ENCODE data around the gene UBE2Q1.
A peak's percentile ranks its signal among the peaks of the same experiment; 100 is the strongest.

UBE2Q1 gene

GRCh38 chr1:154578058-154578418 lies 19.6 kb upstream of the UBE2Q1 start:
- DNase-seq (ENCODE audit: low read depth, low spot score), result no peak

DNA sequence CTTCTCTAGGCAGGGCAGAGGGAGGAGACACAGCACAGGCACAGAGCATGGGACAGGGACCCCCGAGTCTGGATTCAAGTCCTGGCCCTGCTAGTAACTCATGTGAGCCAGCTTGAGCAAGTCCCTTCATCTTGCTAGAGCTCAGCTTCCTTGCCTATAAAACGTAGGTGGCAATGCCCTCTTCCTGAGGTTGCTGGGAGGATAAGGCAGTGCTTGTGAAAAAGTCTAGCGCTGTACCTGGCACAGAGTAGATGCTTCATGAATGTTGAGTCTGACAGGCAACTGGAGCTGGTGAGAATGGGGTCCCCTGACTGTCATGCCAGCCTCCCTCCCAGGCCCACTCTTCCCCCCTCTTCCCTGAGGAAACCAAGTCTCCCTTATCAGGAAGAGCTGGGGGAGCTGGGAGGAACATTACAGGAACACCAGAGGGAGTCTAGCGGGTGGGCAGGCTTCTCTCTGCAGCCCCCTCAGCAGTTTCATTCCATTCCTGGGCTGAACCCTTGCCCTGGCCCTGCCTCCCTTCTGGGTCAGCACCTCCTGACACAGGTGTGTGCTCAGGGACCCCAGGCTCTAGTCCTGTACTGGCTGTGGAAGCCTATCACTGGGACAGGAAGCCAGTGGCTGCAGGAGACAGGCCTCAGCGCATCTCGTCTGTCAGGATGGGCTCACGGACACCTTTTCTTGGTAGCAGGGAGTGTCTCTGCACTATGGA lies 19.0 kb upstream of the UBE2Q1 start:
- no peak for DNase-seq (ENCODE audit: low read depth, low spot score)
- H3K27ac ChIP-seq, result no peak overlapping the region

More at GRCh38 chr1:154578058-154578418, 19.6 kb upstream of the UBE2Q1 start:
- H3K27ac ChIP-seq, result no peak overlapping the region

- DNase-seq (ENCODE audit: low read depth, low spot score), result no peak
Observed at GRCh38 chr1:154575951-154576566, 17.6 kb upstream of the UBE2Q1 start.

DNA sequence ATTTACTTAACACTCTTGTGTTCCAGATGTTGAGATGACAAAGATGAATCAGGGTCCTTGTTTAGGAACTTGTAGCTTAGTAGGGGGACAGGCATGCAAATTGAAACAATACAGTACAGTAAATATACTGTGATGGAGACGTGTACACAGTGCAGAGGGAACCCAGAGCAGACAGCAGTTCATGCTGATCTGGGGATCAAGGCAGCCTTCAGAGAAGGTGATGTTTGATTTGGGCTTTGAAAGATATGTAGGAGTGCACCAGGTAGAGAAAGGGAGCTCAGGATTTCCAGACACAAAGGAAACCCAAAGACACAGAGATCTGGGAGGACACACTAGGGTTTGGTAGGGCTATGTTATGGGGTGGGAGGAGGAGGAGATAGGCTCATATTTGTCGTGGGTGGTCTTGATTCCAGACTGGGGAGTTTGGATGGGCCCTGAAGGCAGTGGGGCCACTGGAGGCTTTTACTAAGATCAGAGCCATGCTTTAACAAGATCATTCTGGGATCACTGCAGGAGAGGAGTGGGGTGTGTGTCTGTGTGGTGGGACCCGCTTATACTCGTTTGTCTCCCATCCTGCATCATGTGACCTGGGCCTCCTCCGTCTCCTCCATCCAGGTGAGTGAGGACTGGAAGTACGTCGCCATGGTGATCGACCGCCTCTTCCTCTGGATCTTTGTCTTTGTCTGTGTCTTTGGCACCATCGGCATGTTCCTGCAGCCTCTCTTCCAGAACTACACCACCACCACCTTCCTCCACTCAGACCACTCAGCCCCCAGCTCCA lies 16.9 kb upstream of the UBE2Q1 start:
- no peak for DNase-seq (ENCODE audit: low read depth, low spot score)
- H3K27ac ChIP-seq, result no peak overlapping the region

More at GRCh38 chr1:154575951-154576566, 17.6 kb upstream of the UBE2Q1 start:
- H3K27ac ChIP-seq, result no peak overlapping the region

GRCh38 chr1:154574716-154575115 lies 16.3 kb upstream of the UBE2Q1 start:
- no peak for DNase-seq (ENCODE audit: low read depth, low spot score)

DNA sequence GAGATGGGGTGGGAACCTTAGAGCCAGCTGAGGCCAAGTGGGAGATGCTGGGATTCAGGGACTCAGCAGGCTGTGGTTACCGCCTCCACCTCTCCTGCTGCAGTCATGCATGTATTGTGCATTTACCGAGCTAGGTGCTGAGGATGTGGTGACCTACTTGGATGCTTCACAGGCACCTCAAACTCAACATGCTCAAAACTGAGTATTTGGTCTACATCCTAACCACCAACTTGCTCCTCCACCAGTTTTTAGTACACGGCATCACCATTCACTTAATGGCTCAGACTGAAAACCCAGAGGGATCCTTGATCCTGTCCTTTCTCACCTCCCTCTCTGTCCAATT lies 14.7 kb upstream of the UBE2Q1 start:
- DNase-seq (ENCODE audit: low read depth, low spot score), result no peak
- H3K27ac ChIP-seq, result no peak overlapping the region

More at GRCh38 chr1:154574716-154575115, 16.3 kb upstream of the UBE2Q1 start:
- H3K27ac ChIP-seq, result no peak overlapping the region

DNA sequence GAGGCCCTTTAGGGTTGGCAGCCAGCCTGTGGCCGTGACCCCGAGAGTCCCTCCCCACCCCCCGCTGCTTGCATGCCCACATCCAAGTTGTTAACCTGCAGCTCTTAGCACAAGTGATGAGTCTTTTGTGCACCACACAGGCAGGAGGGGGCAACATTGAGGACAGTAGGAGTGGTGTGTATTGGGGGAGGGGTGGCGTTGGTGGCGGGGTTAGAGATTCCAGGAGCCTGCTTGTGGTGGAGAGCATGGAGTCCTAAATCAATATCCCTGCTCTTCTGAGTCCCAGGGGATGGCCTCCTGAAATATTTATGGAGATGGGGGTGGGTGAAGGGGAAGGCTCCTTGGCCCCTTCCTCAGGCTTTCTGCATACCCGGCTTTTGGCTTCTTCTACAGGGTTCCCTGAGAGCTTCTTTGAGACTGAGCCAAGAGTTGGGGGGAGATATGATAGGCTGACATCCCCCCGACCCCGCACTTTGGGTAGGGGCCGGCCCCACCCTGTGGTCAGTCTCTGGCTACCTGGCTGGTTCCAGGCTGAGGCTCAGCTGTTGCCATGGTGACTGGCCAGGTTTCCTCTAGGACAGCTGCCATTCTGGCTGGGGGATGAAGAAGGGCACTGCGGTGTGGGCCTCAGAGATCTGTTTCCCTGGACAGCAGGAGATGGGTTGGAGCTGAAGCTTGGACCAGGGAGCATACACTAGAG lies 14.2 kb upstream of the UBE2Q1 start:
- H3K27ac ChIP-seq, result no peak overlapping the region
- no peak for DNase-seq (ENCODE audit: low read depth, low spot score)

DNA sequence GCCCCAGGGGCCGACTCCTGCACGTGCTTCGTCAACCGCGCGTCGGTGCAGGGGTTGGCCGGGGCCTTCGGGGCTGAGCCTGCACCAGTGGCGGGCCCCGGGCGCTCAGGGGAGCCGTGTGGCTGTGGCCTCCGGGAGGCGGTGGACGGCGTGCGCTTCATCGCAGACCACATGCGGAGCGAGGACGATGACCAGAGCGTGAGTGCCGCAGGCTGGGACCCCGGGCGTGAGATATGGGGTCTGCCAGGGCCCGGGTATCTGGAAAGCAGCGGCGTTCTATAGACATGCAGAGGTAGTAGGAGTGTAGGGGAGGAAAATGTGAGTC lies 13.5 kb upstream of the UBE2Q1 start:
- no peak overlapping the region for H3K27ac ChIP-seq
- DNase-seq (ENCODE audit: low read depth, low spot score), result no peak

GRCh38 chr1:154571244-154571963 lies 12.9 kb upstream of the UBE2Q1 start:
- no peak for DNase-seq (ENCODE audit: low read depth, low spot score)

GRCh38 chr1:154568157-154568815 lies 9.8 kb upstream of the UBE2Q1 start:
- no peak for DNase-seq (ENCODE audit: low read depth, low spot score)
- no peak overlapping the region for H3K27ac ChIP-seq

More at GRCh38 chr1:154571244-154571963, 12.9 kb upstream of the UBE2Q1 start:
- no peak overlapping the region for H3K27ac ChIP-seq

- no peak within 1 kb of the TSS for H3K27ac ChIP-seq
- DNase-seq (ENCODE audit: low read depth, low spot score), result no peak
Observed at GRCh38 chr1:154567386-154568156, 9.1 kb upstream of the UBE2Q1 start, which contains the start of gene CHRNB2. TSS of gene CHRNB2 (plus strand) at chr1:154567778. CDS start at chr1:154568045, 267 bp downstream.

DNA sequence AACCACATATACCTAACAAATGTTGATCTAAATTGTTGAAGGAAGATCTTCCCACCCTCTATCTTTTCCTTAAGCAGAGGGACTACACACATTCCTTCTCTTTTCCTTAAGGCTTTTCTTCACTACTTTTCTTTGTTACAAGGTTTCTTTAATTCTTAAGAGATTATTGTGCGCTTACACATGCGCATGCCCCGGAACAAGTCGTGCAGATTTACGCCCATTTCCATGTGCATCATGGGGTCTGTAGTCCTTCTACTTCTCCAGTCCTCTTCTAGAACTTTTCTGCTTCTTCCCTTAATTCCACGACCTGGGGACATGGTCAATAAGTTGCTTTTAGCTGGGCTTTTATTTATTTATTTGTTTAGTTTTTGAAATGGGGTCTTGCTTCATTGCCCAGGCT lies 7.4 kb upstream of the UBE2Q1 start:
- H3K27ac ChIP-seq, result no peak overlapping the region
- no peak for DNase-seq (ENCODE audit: low read depth, low spot score)

DNA sequence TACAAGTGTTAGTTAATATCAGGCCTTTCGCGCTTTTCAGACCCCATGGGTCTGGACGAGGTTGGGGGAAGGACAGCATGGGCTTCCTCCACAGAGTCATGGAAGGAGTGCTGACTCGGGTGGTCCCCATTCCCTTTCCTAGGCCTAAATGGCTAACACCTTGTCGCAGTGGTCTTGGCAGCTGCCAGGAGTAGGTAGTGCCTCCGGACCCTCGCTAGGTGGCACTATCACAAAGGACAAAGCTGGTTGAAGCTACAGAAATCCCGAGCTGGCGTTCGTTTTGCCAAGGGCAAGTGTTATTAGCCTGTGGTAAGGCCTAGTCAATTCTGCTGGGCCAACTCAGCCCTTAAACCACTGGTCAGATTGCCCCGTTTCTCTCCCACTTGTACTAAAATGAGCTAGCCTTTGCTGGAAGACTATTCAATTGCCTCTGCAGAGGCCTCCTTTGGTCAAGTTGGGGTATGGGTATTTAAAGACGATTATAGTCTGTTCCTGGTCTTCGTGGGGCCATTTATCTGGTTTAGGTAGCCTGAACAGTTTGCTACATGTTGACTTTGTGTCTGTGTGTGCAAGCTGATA lies 1.1 kb upstream of the UBE2Q1 start:
- peak; percentile 43 for DNase-seq (ENCODE audit: low read depth, low spot score)

GRCh38 chr1:154558720-154559465 lies 431 bp upstream of the UBE2Q1 start:
- H3K27ac ChIP-seq, result peak overlapping the region; percentile 84
- DNase-seq (ENCODE audit: low read depth, low spot score), result peak; percentile 81

More for the DNA sequence above, 1.1 kb upstream of the UBE2Q1 start:
- peak overlapping the region; percentile 84 for H3K27ac ChIP-seq

- H3K27ac ChIP-seq, result peak overlapping the region; percentile 84
- DNase-seq (ENCODE audit: low read depth, low spot score), result no peak
Observed at GRCh38 chr1:154557248-154557938, 1.1 kb downstream of the UBE2Q1 start.

DNA sequence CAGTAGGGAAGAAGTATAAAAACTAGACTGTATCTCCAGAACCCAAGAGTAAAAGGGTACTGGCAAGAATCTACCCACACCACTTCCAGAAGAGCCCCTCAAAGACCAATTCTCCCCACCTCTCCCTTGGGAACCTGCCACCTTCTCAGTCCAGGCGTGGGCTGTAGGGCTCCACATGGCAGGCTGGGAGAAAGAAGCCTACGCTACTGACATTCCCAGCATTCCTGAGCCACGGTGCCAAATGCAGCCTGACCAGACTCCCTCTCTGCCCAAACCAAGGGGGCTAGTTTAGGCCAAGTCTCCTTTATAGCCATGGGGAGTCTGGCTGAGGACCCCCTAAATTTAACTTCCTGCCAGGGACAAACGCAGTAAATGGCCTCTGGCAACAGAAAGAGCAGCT lies 2.0 kb downstream of the UBE2Q1 start:
- no peak overlapping the region for H3K27ac ChIP-seq
- DNase-seq (ENCODE audit: low read depth, low spot score), result no peak
